Myocyte (in vitro differentiated cells): ENCODE data around the gene SLC2A8. TPM values are rescaled to one million over a fixed set of nuclear protein-coding genes. Genes with fewer than 3 reads are reported as not detected.
A peak's percentile ranks its signal among the peaks of the same experiment; 100 is the strongest.

Experiments used
- DNase-seq: peaks from one replicate; pipeline ENCODE4 v3.0.0-alpha.2; 2012; ENCODE audit warnings: low read depth
- total RNA-seq: library from RNA; depleted of rRNA; stranded (reverse); fragments of >200 nt; gene quantifications from 2 replicates; pipeline ENCODE4 v1.2.3, GENCODE V29; 2014

The SLC2A8 gene
- total RNA-seq, 1 donor from 2014 or later = 18.8 TPM

DNA sequence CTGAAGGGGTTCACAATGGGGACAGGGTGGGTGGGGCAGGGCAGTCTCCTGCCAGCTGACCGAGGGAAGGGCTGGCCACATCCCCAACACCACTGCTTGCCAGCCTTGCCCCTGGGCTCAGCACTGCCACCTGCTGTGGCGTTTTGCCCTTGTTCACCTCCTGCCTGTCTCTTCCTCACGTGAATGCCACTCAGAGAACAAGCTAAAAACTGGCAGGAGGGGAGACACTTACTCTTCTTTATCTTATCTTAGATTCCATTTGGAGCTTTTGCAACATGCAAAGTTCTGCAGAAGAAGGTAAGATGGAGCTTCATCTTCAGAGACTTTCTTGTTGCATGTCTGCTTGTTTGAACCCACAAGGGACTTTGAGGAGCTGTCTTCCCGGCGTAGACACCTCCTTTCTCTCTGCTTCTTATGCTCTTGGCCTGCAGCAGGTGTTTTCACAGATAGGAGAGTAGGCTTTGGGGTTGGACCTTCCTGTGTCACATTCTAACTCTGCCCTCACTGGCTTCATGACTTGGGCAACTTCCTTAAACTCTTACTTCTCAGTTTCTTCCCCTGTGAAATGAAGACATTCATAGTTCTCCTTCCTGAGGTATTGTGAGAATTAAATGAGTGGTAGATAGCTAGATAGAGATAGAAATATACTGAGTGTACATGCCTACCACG lies 58.5 kb downstream of the SLC2A8 start:
- DNase-seq = peak; percentile 51

DNA sequence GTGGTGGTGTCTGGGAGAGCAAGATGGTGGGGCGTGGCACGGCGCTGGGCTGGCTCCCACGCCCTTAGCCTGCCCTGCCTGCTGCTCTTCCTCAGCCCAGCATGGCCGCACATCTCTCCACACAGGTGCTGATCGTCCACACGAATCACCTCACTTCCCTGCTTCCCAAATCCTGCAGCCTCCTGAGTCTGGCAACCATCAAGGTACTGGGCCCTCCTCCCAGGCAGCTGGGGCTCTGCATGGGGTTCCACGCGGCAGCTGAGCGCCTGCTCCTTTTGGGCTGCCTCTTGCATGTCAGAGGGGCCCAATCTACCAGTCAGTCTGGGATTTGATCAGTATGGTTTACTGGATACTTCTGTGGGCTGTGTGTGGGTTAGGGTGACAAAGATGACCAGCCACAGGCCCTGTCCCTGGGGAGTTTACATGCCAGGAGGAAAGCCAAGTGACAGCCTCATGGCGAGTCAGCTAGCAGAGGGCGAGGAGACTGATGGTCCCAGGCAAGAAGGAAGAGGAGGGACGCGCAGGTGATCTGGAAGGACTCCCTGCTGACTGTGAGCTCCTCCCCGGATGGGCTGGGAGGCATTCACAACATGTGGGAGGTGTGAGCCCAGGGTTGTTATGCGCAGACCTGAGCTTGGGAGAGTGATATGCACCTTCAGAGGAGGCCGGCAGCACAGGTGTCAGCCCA lies 60.4 kb downstream of the SLC2A8 start:
- DNase-seq = peak; percentile 71

Other genes starting within 250 kb of the SLC2A8 start
- gene GARNL3, start 132.4 kb upstream of the SLC2A8 start, total RNA-seq = 2.6 and 4.1 TPM in 2 replicates
- 9.0 and 10.3 TPM in 2 replicates for gene ZNF79, start 27.2 kb downstream of the SLC2A8 start, total RNA-seq
- 1,595 and 2,040 TPM in 2 replicates for gene RPL12, start 54.2 kb downstream of the SLC2A8 start, total RNA-seq
- gene LRSAM1, start 54.3 kb downstream of the SLC2A8 start, total RNA-seq = 17.1 and 19.6 TPM in 2 replicates
- gene STXBP1, start 215.1 kb downstream of the SLC2A8 start, total RNA-seq = 10.6 and 21.9 TPM in 2 replicates